ENCODE data around the gene SLC26A3. TPM values are rescaled to one million over a fixed set of nuclear protein-coding genes. Genes with fewer than 3 reads are reported as not detected.

SLC26A3 gene
- total and polyA plus RNA-seq, 10 of the 15 experiments (the other 5 are each of a cell fraction or from before 2014, with no cell fraction given) = 0.46 TPM; not detected in 9

GRCh38 chr7:107743567-107744344 lies 59.3 kb downstream of the SLC26A3 start, which contains the start of gene CBLL1 (continued):
- TF ChIP-seq CEBPB (IDR thresholded peaks at IDR 0.05; ENCODE audit: borderline replicate concordance in 1 of 2, low read depth in 2 of 2, low read length in 2 of 2) (no peak), JUND (IDR thresholded peaks at IDR 0.05; ENCODE audit: low read depth, low read length) (0 out of 2 replicates have a peak, but pooled peaks have one; percentile 8), HSF1 (IDR thresholded peaks at IDR 0.05; ENCODE audit: low read depth, low read length) (no peak), CEBPZ (IDR thresholded peaks at IDR 0.05; ENCODE audit: low read depth, low read length) (no peak), ZNF687 (IDR thresholded peaks at IDR 0.05) (peak; percentile 57; the same call in 1 of the 2 replicates), STAT1 (conservative IDR thresholded peaks at IDR 0.05) (0 out of 2 replicates have a peak, but pooled peaks have one; percentile 46), USF2 (IDR thresholded peaks at IDR 0.05; ENCODE audit: borderline replicate concordance, low read depth, low read length) (no peak), POLR2AphosphoS5 (IDR thresholded peaks at IDR 0.05; ENCODE audit: low read length) (peak; percentile 88), MAX (IDR thresholded peaks at IDR 0.05; ENCODE audit: low read depth, low read length) (no peak; the same call in 1 of the 2 replicates), SKIL (IDR thresholded peaks at IDR 0.05; ENCODE audit: low read depth, poor library complexity, severe bottlenecking) (peak; percentile 1), KAT2A (conservative IDR thresholded peaks at IDR 0.05; ENCODE audit: control insufficient read depth, low read depth, low read length) (no peak), ATF2 (IDR thresholded peaks at IDR 0.05; ENCODE audit: low read length) (no peak; the same call in 1 of the 2 replicates)

Measured in GM12878 (cell line).